Body of pancreas (tissue), 4 donors: ENCODE measurements around the gene CLK1.

Experiments used
- CTCF ChIP-seq, 7 experiments: fragments of 450-650 bp in 4 of 7; fragments of 200-600 bp in 3 of 7; sonication (generic) in 3 of 7; IDR thresholded peaks; one replicate each; pipeline ENCODE4 v1.5.1; 2016 to 2019; ENCODE audit warnings: antibody characterized with exemption in 7 of 7
- POLR2A ChIP-seq, 3 donors: fragments of 450-650 bp; IDR thresholded peaks; one replicate each; pipeline ENCODE4 v1.6.1; 2016; ENCODE audit warnings: antibody characterized with exemption in 3 of 3, mild to moderate bottlenecking in 2 of 3

- TF ChIP-seq CTCF (IDR thresholded peaks at IDR 0.05): no peak
- TF ChIP-seq POLR2A (IDR thresholded peaks at IDR 0.05): no peak
Measured at GRCh38 chr2:200847939-200848338, 16.5 kb downstream of the CLK1 start.
